Endothelial cell of umbilical vein (primary cell): ENCODE measurements around the gene HSPA1A.

Source experiments
- EZH2 ChIP-seq: IDR thresholded peaks from 2 replicates; pipeline ENCODE4 v1.6.1; 2012; ENCODE audit warnings: borderline replicate concordance, low read depth, mild to moderate bottlenecking, moderate library complexity, low read length, inconsistent platforms; ENCODE audit not compliant: severe bottlenecking
- FOS ChIP-seq: IDR thresholded peaks from 2 replicates; pipeline ENCODE4 v1.6.1; 2011; ENCODE audit warnings: mild to moderate bottlenecking, low read length, moderate library complexity, borderline replicate concordance; ENCODE audit not compliant: insufficient read depth
- GATA2 ChIP-seq: IDR thresholded peaks from 2 replicates; pipeline ENCODE4 v1.7.0; 2011; ENCODE audit warnings: low read depth, mild to moderate bottlenecking, moderate library complexity, mixed read lengths, low read length; ENCODE audit not compliant: insufficient read length, insufficient read depth
- JUN ChIP-seq: IDR thresholded peaks from 2 replicates; pipeline ENCODE4 v1.6.1; 2011; ENCODE audit warnings: borderline replicate concordance, low read depth; ENCODE audit not compliant: insufficient read length, insufficient read depth
- MYC ChIP-seq: IDR thresholded peaks from one replicate; pipeline ENCODE4 v1.6.1; 2011; ENCODE audit warnings: mild to moderate bottlenecking, low read depth, low read length
- POLR2A ChIP-seq: IDR thresholded peaks from 2 replicates; pipeline ENCODE4 v1.6.1; 2012; ENCODE audit warnings: low read depth, mild to moderate bottlenecking, control low read depth, low read length
- POLR2AphosphoS5 ChIP-seq: IDR thresholded peaks from 2 replicates; pipeline ENCODE4 v1.6.1; 2012; ENCODE audit warnings: low read depth, mild to moderate bottlenecking, control low read depth, low read length, moderate library complexity; ENCODE audit not compliant: insufficient read depth
- TF ChIP-seq, protein P1 (sequence below), 2 donors: IDR thresholded peaks; 1 replicate in 1 of 2; 2 replicates in 1 of 2; pipeline ENCODE4 v1.5.1; 2011; ENCODE audit warnings: low read length in 2 of 2, mild to moderate bottlenecking in 2 of 2, moderate library complexity in 2 of 2, control low read depth in 1 of 2, inconsistent platforms in 1 of 2, low read depth in 1 of 2; ENCODE audit not compliant: insufficient read depth in 1 of 2; ENCODE audit errors: extremely low read depth in 1 of 2
- TF ChIP-seq, protein P2 (sequence below): IDR thresholded peaks from 2 replicates; pipeline ENCODE4 v1.6.1; 2011; ENCODE audit not compliant: insufficient read depth, insufficient read length

- TF ChIP-seq, protein P1, sequence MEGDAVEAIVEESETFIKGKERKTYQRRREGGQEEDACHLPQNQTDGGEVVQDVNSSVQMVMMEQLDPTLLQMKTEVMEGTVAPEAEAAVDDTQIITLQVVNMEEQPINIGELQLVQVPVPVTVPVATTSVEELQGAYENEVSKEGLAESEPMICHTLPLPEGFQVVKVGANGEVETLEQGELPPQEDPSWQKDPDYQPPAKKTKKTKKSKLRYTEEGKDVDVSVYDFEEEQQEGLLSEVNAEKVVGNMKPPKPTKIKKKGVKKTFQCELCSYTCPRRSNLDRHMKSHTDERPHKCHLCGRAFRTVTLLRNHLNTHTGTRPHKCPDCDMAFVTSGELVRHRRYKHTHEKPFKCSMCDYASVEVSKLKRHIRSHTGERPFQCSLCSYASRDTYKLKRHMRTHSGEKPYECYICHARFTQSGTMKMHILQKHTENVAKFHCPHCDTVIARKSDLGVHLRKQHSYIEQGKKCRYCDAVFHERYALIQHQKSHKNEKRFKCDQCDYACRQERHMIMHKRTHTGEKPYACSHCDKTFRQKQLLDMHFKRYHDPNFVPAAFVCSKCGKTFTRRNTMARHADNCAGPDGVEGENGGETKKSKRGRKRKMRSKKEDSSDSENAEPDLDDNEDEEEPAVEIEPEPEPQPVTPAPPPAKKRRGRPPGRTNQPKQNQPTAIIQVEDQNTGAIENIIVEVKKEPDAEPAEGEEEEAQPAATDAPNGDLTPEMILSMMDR (IDR thresholded peaks at IDR 0.05; ENCODE audit: extremely low read depth in 1 of 2, insufficient read depth in 1 of 2, low read depth in 1 of 2, low read length in 2 of 2) = no peak
- TF ChIP-seq POLR2A (no peak), EZH2 (no peak), POLR2AphosphoS5 (no peak), JUN (no peak), MYC (no peak), FOS (no peak), GATA2 (no peak)
- TF ChIP-seq, protein P2, sequence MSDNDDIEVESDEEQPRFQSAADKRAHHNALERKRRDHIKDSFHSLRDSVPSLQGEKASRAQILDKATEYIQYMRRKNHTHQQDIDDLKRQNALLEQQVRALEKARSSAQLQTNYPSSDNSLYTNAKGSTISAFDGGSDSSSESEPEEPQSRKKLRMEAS = no peak
These were observed 23.6 kb downstream of the HSPA1A start for GRCh38 chr6:31838968-31839367.
